Transverse colon (tissue), 4 donors: ENCODE results near the gene CLK4.

Experiments
- CTCF ChIP-seq, 5 experiments: fragments of 200-600 bp in 3 of 5; fragments of 450-650 bp in 2 of 5; sonication (generic) in 3 of 5; IDR thresholded peaks; 1 replicate in 2 of 5; 2 replicates in 3 of 5; pipeline ENCODE4 v1.5.1; 2016 to 2017; ENCODE audit warnings: antibody characterized with exemption in 5 of 5, inconsistent platforms in 3 of 5, mild to moderate bottlenecking in 2 of 5, moderate library complexity in 1 of 5
- EP300 ChIP-seq: sonication (generic); formaldehyde crosslinking; IDR thresholded peaks from one replicate; pipeline ENCODE4 v1.6.1; 2017; ENCODE audit warnings: antibody characterized with exemption, low read depth
- POLR2A ChIP-seq: fragments of 450-650 bp; IDR thresholded peaks from one replicate; pipeline ENCODE4 v1.6.1; 2016; ENCODE audit warnings: antibody characterized with exemption, mild to moderate bottlenecking, moderate library complexity
- POLR2AphosphoS5 ChIP-seq, 3 donors: sonication (generic); formaldehyde crosslinking; IDR thresholded peaks; one replicate each; pipeline ENCODE4 v1.6.1; 2016; ENCODE audit warnings: antibody characterized with exemption in 3 of 3

- TF ChIP-seq CTCF (IDR thresholded peaks at IDR 0.05) (no peak), EP300 (no peak), POLR2AphosphoS5 (IDR thresholded peaks at IDR 0.05) (no peak), POLR2A (no peak)
Observed at GRCh38 chr5:178581621-178582020, 45.2 kb downstream of the CLK4 start.
